ENCODE data around the gene LRRC3B.

The LRRC3B gene

DNA sequence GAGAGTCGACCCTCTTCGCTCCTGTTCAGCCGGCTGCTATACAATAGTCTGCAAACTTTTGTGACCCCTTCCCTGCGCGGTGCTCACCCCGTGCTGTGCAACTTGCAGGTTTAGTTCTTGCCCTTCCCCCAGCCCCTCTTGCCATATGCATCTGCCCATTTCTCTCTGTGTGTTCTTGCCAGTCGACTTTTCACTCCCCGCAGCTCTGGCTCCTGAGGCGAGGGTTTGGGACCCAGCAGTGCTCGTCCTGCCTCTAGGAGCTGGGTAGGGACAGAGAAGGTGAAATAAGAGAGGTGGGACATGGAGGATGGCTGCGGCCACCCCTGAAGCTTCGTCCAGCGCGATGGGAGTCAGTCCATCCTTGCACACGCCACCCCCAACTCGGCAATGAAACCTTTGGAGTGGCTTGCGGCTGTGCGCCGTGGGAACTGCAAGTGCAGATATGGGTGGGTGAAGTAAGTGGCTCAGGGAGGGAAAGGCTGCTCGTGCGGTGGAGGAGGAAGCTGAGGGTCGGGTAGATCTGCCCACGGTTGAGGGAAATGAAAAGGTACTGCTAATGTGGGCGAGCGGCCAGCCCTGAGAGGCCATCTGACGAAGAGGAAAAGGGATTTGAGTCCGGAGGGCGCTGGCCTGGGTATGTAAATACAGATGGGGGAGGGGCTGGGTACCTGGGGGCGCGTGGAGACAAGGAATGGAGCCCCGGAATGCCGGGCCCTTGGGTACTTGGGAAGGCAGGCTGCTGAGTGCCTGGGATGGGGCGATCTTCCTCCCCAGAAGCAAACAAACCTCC is 1.0 kb downstream of the LRRC3B start:
- DNase-seq (ENCODE audit: extremely low read depth, low read depth): no peak
- TF ChIP-seq, protein P1, sequence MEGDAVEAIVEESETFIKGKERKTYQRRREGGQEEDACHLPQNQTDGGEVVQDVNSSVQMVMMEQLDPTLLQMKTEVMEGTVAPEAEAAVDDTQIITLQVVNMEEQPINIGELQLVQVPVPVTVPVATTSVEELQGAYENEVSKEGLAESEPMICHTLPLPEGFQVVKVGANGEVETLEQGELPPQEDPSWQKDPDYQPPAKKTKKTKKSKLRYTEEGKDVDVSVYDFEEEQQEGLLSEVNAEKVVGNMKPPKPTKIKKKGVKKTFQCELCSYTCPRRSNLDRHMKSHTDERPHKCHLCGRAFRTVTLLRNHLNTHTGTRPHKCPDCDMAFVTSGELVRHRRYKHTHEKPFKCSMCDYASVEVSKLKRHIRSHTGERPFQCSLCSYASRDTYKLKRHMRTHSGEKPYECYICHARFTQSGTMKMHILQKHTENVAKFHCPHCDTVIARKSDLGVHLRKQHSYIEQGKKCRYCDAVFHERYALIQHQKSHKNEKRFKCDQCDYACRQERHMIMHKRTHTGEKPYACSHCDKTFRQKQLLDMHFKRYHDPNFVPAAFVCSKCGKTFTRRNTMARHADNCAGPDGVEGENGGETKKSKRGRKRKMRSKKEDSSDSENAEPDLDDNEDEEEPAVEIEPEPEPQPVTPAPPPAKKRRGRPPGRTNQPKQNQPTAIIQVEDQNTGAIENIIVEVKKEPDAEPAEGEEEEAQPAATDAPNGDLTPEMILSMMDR (IDR thresholded peaks at IDR 0.05; ENCODE audit: low read depth, low read length): no peak

GRCh38 chr3:26624209-26624765 is 1.7 kb downstream of the LRRC3B start:
- TF ChIP-seq, protein P1 (IDR thresholded peaks at IDR 0.05; ENCODE audit: low read depth, low read length): no peak
- DNase-seq (ENCODE audit: extremely low read depth, low read depth): no peak

DNA sequence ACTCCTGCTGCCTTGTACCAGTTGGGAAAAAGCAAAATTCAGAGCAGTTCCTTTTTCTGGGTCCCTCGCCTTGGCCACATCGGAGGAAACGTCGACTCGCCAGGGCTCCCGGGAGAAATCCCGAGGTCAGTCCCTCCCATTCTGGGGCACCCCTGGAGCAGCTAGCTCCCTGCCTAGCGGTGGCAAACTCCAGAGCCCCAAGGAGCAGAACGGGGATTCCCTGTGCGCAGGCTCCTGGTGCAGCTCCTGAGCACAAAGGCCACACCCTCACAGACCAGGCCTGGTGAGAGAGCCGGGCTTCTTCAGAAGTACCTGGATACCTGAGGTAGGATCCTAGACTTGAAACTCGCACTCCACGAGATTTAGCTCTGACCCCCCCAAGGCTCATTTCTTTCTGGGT is 2.6 kb downstream of the LRRC3B start:
- TF ChIP-seq, protein P1 (IDR thresholded peaks at IDR 0.05; ENCODE audit: low read depth, low read length): no peak
- no peak for DNase-seq (ENCODE audit: extremely low read depth, low read depth)

DNA sequence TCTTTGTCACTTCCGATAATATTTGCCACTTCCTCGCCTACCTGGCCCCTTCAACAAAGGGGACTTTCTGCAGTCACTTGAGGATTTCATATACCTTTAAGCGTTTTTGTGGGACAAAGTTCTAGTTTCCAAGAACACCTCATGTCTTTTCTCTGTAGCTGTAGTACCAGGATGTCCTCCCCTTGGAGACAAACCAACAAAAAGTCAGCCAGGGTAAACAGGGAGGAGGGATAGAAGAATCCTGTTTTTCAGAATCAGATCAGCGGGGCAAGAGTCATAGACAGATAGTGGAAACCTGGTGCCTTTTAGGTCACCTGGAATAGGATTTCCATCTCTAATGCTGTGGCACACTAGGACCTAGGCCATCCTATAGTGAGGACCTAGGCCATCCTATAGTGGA is 4.5 kb downstream of the LRRC3B start:
- TF ChIP-seq, protein P1 (IDR thresholded peaks at IDR 0.05; ENCODE audit: low read depth, low read length): no peak
- DNase-seq (ENCODE audit: extremely low read depth, low read depth): no peak

DNA sequence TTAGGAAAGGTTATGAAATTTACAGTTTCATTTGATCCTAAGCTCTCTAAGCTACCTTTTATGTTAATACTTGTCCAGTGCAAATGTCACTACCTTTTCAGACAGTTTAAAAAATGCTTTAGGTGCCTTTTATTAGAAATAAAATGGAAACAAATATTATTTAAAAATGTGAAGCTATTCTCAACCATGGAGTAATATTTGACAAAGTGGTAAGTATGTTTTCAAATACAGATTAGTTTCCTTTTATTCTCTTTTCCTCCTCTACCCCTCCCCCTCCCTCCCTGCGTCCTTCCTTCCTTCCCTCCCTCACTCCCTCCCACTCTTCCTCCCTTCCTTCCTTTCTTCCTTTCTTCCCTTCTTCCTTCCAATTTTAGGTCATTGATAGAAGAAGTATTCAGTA is 6.3 kb downstream of the LRRC3B start:
- DNase-seq (ENCODE audit: extremely low read depth, low read depth): no peak
- TF ChIP-seq, protein P1 (IDR thresholded peaks at IDR 0.05; ENCODE audit: low read depth, low read length): no peak

DNA sequence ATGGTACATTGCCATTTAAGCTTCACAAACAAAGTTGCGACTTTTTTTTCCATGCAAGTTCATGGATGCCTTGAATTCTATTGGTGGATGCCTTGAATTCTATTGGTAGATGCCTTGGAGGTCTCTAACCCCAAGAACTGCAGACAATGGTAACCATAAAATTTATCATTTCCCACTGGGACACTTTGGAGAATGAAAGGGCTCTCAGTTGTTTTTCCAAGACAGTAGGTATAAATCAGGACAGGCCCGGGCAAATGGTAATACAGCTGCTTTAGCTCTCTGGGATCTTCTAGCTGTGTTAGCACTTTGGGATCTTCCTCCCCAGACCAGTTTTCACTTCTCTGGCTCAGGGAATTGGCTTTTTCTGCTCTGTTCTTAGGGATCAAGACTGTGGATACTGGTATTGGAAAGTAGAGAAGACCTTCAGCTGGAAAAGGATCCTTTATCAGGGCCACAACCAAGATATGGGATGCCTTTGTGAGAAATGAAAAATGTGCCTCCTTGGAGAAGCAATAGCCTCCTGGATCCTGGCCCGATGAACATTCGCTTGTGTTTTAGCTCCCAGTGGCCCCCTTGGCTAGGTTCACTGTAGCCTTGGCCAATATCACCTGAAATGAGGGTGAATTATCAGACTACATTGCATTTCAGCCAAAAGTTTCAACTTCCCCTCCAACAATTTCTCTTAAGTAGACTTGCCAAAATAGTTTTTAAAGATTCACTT is 8.3 kb downstream of the LRRC3B start:
- DNase-seq (ENCODE audit: extremely low read depth, low read depth): no peak
- TF ChIP-seq, protein P1 (IDR thresholded peaks at IDR 0.05; ENCODE audit: low read depth, low read length): no peak

DNA sequence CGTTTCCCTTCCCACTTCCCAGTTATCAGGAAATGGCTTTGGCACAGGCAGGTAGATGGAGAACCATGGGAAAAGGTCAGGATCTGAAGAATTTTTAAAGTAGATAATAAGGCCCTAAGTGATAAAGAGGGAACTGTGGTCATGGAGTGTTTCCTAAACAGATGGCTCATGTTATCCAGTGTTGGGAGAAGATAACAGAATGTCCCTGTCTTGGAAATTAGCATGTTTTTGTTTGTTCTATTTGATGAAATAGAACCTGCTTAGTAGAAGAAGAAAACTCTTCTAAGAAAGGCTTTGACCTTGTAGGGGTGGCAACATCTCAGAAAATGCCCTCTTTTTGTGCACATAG is 8.8 kb downstream of the LRRC3B start:
- TF ChIP-seq, protein P1 (IDR thresholded peaks at IDR 0.05; ENCODE audit: low read depth, low read length): no peak
- DNase-seq (ENCODE audit: extremely low read depth, low read depth): no peak
